Hepatocyte (in vitro differentiated cells): ENCODE results near the gene SLC5A5. TPM values are rescaled to one million over a fixed set of nuclear protein-coding genes. Genes with fewer than 3 reads are reported as not detected.
A peak's percentile ranks its signal among the peaks of the same experiment; 100 is the strongest.

Source experiments
- DNase-seq: peaks from one replicate; pipeline ENCODE4 v3.0.0-alpha.2; 2016; ENCODE audit warnings: low spot score
- H2AFZ ChIP-seq: fragments of 200-600 bp; sonication (generic); 2 replicates; pipeline ENCODE4 v1.6.0; 2016; ENCODE audit warnings: antibody characterized with exemption, mild to moderate bottlenecking
- H3K27ac ChIP-seq: fragments of 200-600 bp; sonication (generic); 2 replicates; pipeline ENCODE4 v1.5.1; 2016; ENCODE audit warnings: mild to moderate bottlenecking
- H3K27me3 ChIP-seq: fragments of 200-600 bp; sonication (generic); 2 replicates; pipeline ENCODE4 v1.6.1; 2016
- H3K36me3 ChIP-seq: fragments of 200-600 bp; sonication (generic); replicated peaks from 2 replicates; pipeline ENCODE4 v1.5.1; 2016; ENCODE audit warnings: low read depth; ENCODE audit not compliant: insufficient read depth
- H3K4me1 ChIP-seq: fragments of 200-600 bp; sonication (generic); 2 replicates; pipeline ENCODE4 v1.5.1; 2016; ENCODE audit warnings: mild to moderate bottlenecking, moderate library complexity; ENCODE audit not compliant: insufficient read depth
- H3K4me2 ChIP-seq: fragments of 200-600 bp; sonication (generic); 2 replicates; pipeline ENCODE4 v1.6.0; 2016
- H3K4me3 ChIP-seq: fragments of 200-600 bp; sonication (generic); 2 replicates; pipeline ENCODE4 v1.5.1; 2016; ENCODE audit warnings: mild to moderate bottlenecking
- H3K79me2 ChIP-seq: fragments of 200-600 bp; sonication (generic); 2 replicates; pipeline ENCODE4 v1.6.0; 2017; ENCODE audit warnings: mild to moderate bottlenecking
- H3K9me2 ChIP-seq: fragments of 200-600 bp; sonication (generic); replicated peaks from 2 replicates; pipeline ENCODE4 v1.6.0; 2017; ENCODE audit warnings: mild to moderate bottlenecking; ENCODE audit not compliant: insufficient read depth
- H3K9me3 ChIP-seq: fragments of 200-600 bp; sonication (generic); 2 replicates; pipeline ENCODE4 v1.5.1; 2016; ENCODE audit warnings: low read depth, mild to moderate bottlenecking
- H4K20me1 ChIP-seq: fragments of 200-600 bp; sonication (generic); 2 replicates; pipeline ENCODE4 v1.6.0; 2016; ENCODE audit warnings: mild to moderate bottlenecking; ENCODE audit not compliant: insufficient read depth, poor library complexity, severe bottlenecking
- CTCF ChIP-seq: fragments of 200-600 bp; sonication (generic); IDR thresholded peaks from 2 replicates; pipeline ENCODE4 v1.5.1; 2016; ENCODE audit warnings: antibody characterized with exemption, mild to moderate bottlenecking; ENCODE audit not compliant: poor library complexity
- EZH2 ChIP-seq: fragments of 200-600 bp; sonication (generic); IDR thresholded peaks from 2 replicates; pipeline ENCODE4 v1.6.1; 2016; ENCODE audit warnings: antibody characterized with exemption, mild to moderate bottlenecking, borderline replicate concordance
- EZH2phosphoT487 ChIP-seq: fragments of 200-600 bp; sonication (generic); IDR thresholded peaks from one replicate; pipeline ENCODE4 v1.6.1; 2018; ENCODE audit warnings: antibody characterized with exemption, mild to moderate bottlenecking, low read depth, moderate library complexity; ENCODE audit not compliant: unreplicated experiment, severe bottlenecking
- WGBS: methylation state at CpG from one replicate; pipeline ENCODE4 v1.1.6; 2016; ENCODE audit warnings: low lambda C conversion rate; ENCODE audit errors: missing lambda C conversion rate; 5-methylcytosine and 5-hydroxymethylcytosine counted together
- polyA plus RNA-seq: library from polyadenylated mRNA; unstranded; fragments of >200 nt; fragmentation: Nextera tagmentation; extraction: Ambion mirVana; gene quantifications from 2 replicates; pipeline ENCODE4 v1.2.1, GENCODE V29; 2016
- total RNA-seq: library from RNA; depleted of rRNA; stranded (reverse); fragments of >200 nt; gene quantifications from 2 replicates; pipeline ENCODE4 v1.2.3, GENCODE V29; 2014

The SLC5A5 gene
- total and polyA plus RNA-seq, 2 experiments from 2014 or later, result 0.03 TPM; not detected in 1

- no peaks in the 10 kb centered on the region for H3K9me2 ChIP-seq
- no peaks in the 10 kb centered on the region for H3K9me3 ChIP-seq
- peak; percentile 99 for DNase-seq
- peak within 1 kb of the TSS; percentile 60 for H2AFZ ChIP-seq
- no peaks in the 10 kb centered on the region for H3K36me3 ChIP-seq
- H3K79me2 ChIP-seq, result peaks cover 28% of the 10 kb centered on the region
- peak within 1 kb of the TSS; percentile 62 for H3K27ac ChIP-seq
- TF ChIP-seq CTCF (peak; percentile 85), EZH2 (no peak)
- no peaks in the 10 kb centered on the region for H3K27me3 ChIP-seq
- peak within 1 kb of the TSS; percentile 45 for H3K4me3 ChIP-seq
- under 1% methylated on average over 79 of the region's 80 CpGs for WGBS
- peaks cover 10% of the 10 kb centered on the region for H3K4me1 ChIP-seq
- H4K20me1 ChIP-seq, result peaks cover 39% of the 10 kb centered on the region
- H3K4me2 ChIP-seq, result peak within 1 kb of the TSS; percentile 99
Measured at GRCh38 chr19:17859533-17860330, 12.0 kb upstream of the SLC5A5 start, which contains the start of gene RPL18A. TSS of gene RPL18A (plus strand) at chr19:17859910. CDS start at chr19:17859957, 47 bp downstream.

- no peaks in the 10 kb centered on the region for H3K27me3 ChIP-seq
- no peaks in the 10 kb centered on the region for H3K36me3 ChIP-seq
- 3% methylated on average over 22 of the region's 22 CpGs for WGBS
- peaks cover 10% of the 10 kb centered on the region for H3K4me1 ChIP-seq
- H3K9me3 ChIP-seq, result no peaks in the 10 kb centered on the region
- H3K79me2 ChIP-seq, result peaks cover 28% of the 10 kb centered on the region
- no peaks in the 10 kb centered on the region for H3K9me2 ChIP-seq
- peak overlapping the region; percentile 99 for H3K4me2 ChIP-seq
- TF ChIP-seq EZH2phosphoT487 (no peak), CTCF (no peak)
- H3K27ac ChIP-seq, result peak overlapping the region; percentile 62
- H4K20me1 ChIP-seq, result peaks cover 42% of the 10 kb centered on the region
- H3K4me3 ChIP-seq, result peak overlapping the region; percentile 45
- no peak overlapping the region for H2AFZ ChIP-seq
- no peak for DNase-seq
Measured at GRCh38 chr19:17860331-17860992, 11.3 kb upstream of the SLC5A5 start.

DNA sequence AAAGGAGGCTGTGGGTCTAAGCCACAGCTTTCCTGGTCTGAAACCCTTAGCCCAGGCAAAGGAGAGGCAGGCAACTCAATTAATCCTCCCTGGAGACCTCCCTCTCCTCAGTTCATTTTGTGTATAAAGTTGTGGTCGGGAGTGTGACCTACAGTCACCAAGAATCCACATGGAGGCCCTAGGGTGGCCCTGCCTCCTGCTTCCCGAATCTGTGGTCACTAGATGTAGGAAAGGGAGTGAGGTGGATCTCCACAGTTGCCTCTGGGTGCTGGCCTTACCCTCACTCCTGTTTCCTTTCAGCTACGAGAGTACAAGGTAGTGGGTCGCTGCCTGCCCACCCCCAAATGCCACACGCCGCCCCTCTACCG lies 10.8 kb upstream of the SLC5A5 start:
- H3K4me1 ChIP-seq, result peaks cover 10% of the 10 kb centered on the region
- H3K27ac ChIP-seq, result peak overlapping the region; percentile 62
- H3K79me2 ChIP-seq, result peaks cover 28% of the 10 kb centered on the region
- H3K4me2 ChIP-seq, result peak overlapping the region; percentile 99
- peaks cover 42% of the 10 kb centered on the region for H4K20me1 ChIP-seq
- H3K27me3 ChIP-seq, result no peaks in the 10 kb centered on the region
- no peaks in the 10 kb centered on the region for H3K36me3 ChIP-seq
- TF ChIP-seq EZH2phosphoT487 (no peak), EZH2 (no peak), CTCF (no peak)
- WGBS, result 43% methylated on average over 7 of the region's 7 CpGs
- H3K9me3 ChIP-seq, result no peaks in the 10 kb centered on the region
- no peaks in the 10 kb centered on the region for H3K9me2 ChIP-seq
- no peak for DNase-seq
- H2AFZ ChIP-seq, result no peak overlapping the region
- peak overlapping the region; percentile 45 for H3K4me3 ChIP-seq
